Measurements from ENCODE around the gene SRSF8. TPM values are rescaled to one million over a fixed set of nuclear protein-coding genes. Genes with fewer than 3 reads are reported as not detected.
A peak's percentile ranks its signal among the peaks of the same experiment; 100 is the strongest.

The SRSF8 gene
- total RNA-seq, 1 donor from 2014 or later = 40.4 TPM

DNA sequence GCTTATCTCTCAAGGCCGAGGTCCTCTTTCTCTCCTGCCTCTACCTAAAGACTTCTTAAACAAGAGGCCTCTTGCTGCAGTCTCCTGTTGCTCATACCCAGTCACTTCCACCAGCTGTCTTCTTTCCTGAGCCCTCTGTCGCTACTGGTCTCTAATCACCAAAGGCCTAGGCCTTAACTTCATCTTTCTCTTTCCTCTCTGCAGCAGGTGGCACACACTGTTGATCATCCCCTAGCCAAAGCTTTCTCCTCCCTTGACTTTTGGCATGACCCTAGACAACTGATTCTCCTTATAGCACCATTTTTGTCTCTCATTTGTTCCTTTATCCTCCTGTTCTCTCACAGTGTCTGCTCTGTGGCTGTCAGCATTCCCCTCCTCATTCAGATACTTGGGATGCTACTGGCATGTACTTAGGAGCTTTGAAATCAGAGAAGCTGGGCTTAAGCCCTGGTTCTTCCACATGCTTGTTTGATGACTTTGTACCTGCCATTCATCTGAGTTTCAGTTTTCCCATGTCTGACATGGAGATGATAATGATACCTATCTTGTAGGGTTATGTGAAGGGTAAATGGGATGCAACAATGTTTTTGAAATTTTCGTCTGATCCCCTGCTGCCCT lies 45.3 kb downstream of the SRSF8 start:
- TF ChIP-seq, protein P1, sequence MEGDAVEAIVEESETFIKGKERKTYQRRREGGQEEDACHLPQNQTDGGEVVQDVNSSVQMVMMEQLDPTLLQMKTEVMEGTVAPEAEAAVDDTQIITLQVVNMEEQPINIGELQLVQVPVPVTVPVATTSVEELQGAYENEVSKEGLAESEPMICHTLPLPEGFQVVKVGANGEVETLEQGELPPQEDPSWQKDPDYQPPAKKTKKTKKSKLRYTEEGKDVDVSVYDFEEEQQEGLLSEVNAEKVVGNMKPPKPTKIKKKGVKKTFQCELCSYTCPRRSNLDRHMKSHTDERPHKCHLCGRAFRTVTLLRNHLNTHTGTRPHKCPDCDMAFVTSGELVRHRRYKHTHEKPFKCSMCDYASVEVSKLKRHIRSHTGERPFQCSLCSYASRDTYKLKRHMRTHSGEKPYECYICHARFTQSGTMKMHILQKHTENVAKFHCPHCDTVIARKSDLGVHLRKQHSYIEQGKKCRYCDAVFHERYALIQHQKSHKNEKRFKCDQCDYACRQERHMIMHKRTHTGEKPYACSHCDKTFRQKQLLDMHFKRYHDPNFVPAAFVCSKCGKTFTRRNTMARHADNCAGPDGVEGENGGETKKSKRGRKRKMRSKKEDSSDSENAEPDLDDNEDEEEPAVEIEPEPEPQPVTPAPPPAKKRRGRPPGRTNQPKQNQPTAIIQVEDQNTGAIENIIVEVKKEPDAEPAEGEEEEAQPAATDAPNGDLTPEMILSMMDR (conservative IDR thresholded peaks at IDR 0.05) = no peak
- peaks cover 2% of the 10 kb centered on the region for H3K9me3 Mint-ChIP-seq
- DNase-seq (ENCODE audit: low read depth, low spot score) = no peak
- H3K27ac Mint-ChIP-seq (ENCODE audit: unreplicated experiment) = peak overlapping the region; percentile 2
- no peak overlapping the region for H3K4me3 Mint-ChIP-seq
- H3K36me3 Mint-ChIP-seq (ENCODE audit: low read depth) = peaks cover 18% of the 10 kb centered on the region
- H3K27me3 Mint-ChIP-seq (ENCODE audit: low read depth) = no peaks in the 10 kb centered on the region
- peaks cover 22% of the 10 kb centered on the region for H3K4me1 Mint-ChIP-seq

DNA sequence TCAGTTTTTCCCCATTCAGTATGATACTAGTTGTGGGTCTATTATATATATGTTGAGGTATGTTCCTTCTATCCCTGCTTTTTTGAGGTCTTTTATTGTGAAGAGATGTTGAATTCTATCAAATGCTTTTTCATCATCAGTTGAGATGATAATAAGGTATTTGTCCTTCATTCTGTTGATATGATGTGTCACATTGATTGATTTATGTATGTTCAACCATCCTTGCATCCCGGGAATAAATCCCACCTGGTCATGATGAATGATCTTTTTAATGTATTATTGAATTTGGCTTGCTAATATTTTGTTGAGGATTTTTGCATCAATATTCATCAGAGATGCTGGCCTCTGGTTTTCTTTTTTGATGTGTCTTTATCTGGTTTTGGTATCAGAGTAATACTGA lies 48.9 kb downstream of the SRSF8 start:
- no peak for DNase-seq (ENCODE audit: low read depth, low spot score)
- no peak overlapping the region for H3K27ac Mint-ChIP-seq (ENCODE audit: unreplicated experiment)
- no peaks in the 10 kb centered on the region for H3K4me1 Mint-ChIP-seq
- peaks cover 8% of the 10 kb centered on the region for H3K36me3 Mint-ChIP-seq (ENCODE audit: low read depth)
- H3K9me3 Mint-ChIP-seq = peaks cover 4% of the 10 kb centered on the region
- H3K4me3 Mint-ChIP-seq = no peak overlapping the region
- H3K27me3 Mint-ChIP-seq (ENCODE audit: low read depth) = no peaks in the 10 kb centered on the region
- TF ChIP-seq, protein P1 (conservative IDR thresholded peaks at IDR 0.05) = no peak

DNA sequence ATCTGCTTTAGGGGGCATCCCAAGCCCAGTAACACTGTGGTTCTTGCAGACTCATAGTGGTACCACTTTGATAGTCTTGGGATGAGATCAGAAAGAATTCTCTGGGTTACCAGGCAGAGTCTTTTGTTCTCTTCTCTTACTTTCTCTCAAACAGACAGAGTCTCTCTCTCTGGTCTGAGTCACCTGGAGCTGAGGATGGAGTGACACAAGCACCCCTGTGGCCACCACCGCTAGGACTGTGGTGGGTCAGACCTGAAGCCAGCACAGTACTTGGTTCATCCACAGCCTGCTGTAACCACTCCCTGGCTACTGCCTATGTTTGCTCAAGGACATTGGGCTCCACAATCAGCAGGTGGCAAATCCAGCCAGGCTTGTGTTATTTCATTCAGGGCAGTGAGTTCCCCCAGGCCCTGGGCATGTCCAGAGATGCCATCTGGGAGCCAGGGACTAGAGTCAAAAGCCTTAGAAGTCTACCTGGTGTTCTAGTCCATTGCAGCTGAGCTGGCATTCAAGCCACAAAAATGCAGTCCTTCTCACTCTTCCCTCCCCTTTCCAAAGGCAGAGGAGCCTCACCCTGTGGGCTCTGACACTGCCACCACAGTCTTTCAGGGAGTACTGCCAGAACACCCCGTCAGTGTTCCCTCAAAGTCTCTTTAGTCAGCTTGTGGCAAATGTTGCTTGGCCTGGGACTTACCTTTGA lies 52.8 kb downstream of the SRSF8 start:
- TF ChIP-seq, protein P1 (conservative IDR thresholded peaks at IDR 0.05) = no peak
- peaks cover 2% of the 10 kb centered on the region for H3K36me3 Mint-ChIP-seq (ENCODE audit: low read depth)
- no peak overlapping the region for H3K4me3 Mint-ChIP-seq
- no peaks in the 10 kb centered on the region for H3K27me3 Mint-ChIP-seq (ENCODE audit: low read depth)
- no peak overlapping the region for H3K27ac Mint-ChIP-seq (ENCODE audit: unreplicated experiment)
- H3K9me3 Mint-ChIP-seq = peaks cover 2% of the 10 kb centered on the region
- peaks cover 5% of the 10 kb centered on the region for H3K4me1 Mint-ChIP-seq
- no peak for DNase-seq (ENCODE audit: low read depth, low spot score)

Other genes starting within 250 kb of the SRSF8 start
- 80.2 and 88.0 TPM in 2 replicates for gene CWC15, start 93.4 kb upstream of the SRSF8 start, total RNA-seq
- 3.1 and 3.2 TPM in 2 replicates for gene KDM4D, start 93.2 kb upstream of the SRSF8 start, total RNA-seq
- gene KDM4E, start 41.7 kb upstream of the SRSF8 start, total RNA-seq = not detected in 2 replicates
- not detected in 2 replicates for gene KDM4F, start 17.5 kb upstream of the SRSF8 start, total RNA-seq
- gene ENDOD1, start 22.9 kb downstream of the SRSF8 start, total RNA-seq = 12.3 and 12.5 TPM in 2 replicates
- gene SESN3, start 164.3 kb downstream of the SRSF8 start, total RNA-seq = 77.8 and 80.8 TPM in 2 replicates

All from neural crest cell (in vitro differentiated cells).